A549 (cell line): ENCODE measurements around the gene CNOT11. TPM values are rescaled to one million over a fixed set of nuclear protein-coding genes. Genes with fewer than 3 reads are reported as not detected.
A peak's percentile ranks its signal among the peaks of the same experiment; 100 is the strongest.
"Not testable (repeated sequence)": the region's sequence is repeated elsewhere in the genome, so short reads cannot be mapped to it uniquely, and the experiment has no call there.

ENCODE experiments used
- ATAC-seq, 2 experiments: fragments of 200-7000 bp in 1 of 2; fragments of >200 bp in 1 of 2; cut with Nextera tagmentation in 1 of 2; cut with Tn5 transposase in 1 of 2; 3 replicates each; pipeline versions ENCODE4 v1.8.0 to v1.9.1; 2018 to 2020; ENCODE audit warnings: mild to moderate bottlenecking in 1 of 2, moderate library complexity in 1 of 2
- CTCF ChIA-PET: fragments of 300-600 bp; sonication (Branson Sonifier 250); formaldehyde crosslinking; extraction: SDS; loops from one replicate; lab custom pipeline; 2021; ENCODE audit warnings: antibody characterized with exemption, inconsistent platforms; lab: Yijun Ruan, JAX
- POLR2A ChIA-PET: fragments of 350-600 bp; formaldehyde crosslinking; extraction: SDS; loops from one replicate; lab custom pipeline; 2021; ENCODE audit warnings: antibody characterized with exemption, inconsistent platforms; lab: Yijun Ruan, JAX
- DNase-seq, 2 experiments: peaks; one replicate each; pipeline versions ENCODE4 v3.0.0 to v3.0.0-alpha.2; 2011 to 2016; ENCODE audit warnings: low read depth in 1 of 2, low spot score in 1 of 2
- FAIRE-seq: peaks from 2 replicates; lab custom pipeline; 2011; peaks lifted over from hg19 to GRCh38; lab: Jason Lieb, UNC
- H3K27ac ChIP-seq, 2 experiments: fragments of >200 bp; sonication (Bioruptor Twin); formaldehyde crosslinking; 3 replicates each; pipeline ENCODE4 v1.5.1; 2016 to 2017
- H3K4me1 ChIP-seq: fragments of >200 bp; sonication (Bioruptor Twin); formaldehyde crosslinking; 3 replicates; pipeline ENCODE4 v1.6.1; 2016
- H3K4me2 ChIP-seq: fragments of >200 bp; sonication (Bioruptor Twin); formaldehyde crosslinking; 3 replicates; pipeline ENCODE4 v1.6.1; 2016
- H3K4me3 ChIP-seq: fragments of >200 bp; sonication (Bioruptor Twin); formaldehyde crosslinking; 3 replicates; pipeline ENCODE4 v1.5.1; 2016
- H3K9me3 ChIP-seq: fragments of >200 bp; sonication (Bioruptor Twin); formaldehyde crosslinking; 3 replicates; pipeline ENCODE4 v1.6.1; 2016
- FOSB ChIP-seq: fragments of 250-450 bp; sonication (Bioruptor Pico); IDR thresholded peaks from 2 replicates; pipeline ENCODE4 v1.5.0; 2020; ENCODE audit warnings: mild to moderate bottlenecking, moderate library complexity
- FOSL2 ChIP-seq, 2 experiments: fragments of 450-650 bp in 1 of 2; fragments of >200 bp in 1 of 2; sonication (Bioruptor Twin) in 1 of 2; formaldehyde crosslinking; IDR thresholded peaks; 2 replicates each; pipeline versions ENCODE4 v1.5.0 to v1.6.1; 2016 to 2020; ENCODE audit warnings: mild to moderate bottlenecking in 1 of 2, moderate library complexity in 1 of 2
- JUN ChIP-seq, 2 experiments: fragments of >200 bp; sonication (Bioruptor Twin); formaldehyde crosslinking; IDR thresholded peaks; 2 replicates in 1 of 2; 3 replicates in 1 of 2; pipeline ENCODE4 v1.6.1; 2016 to 2017
- NFE2L2 ChIP-seq: fragments of 150-350 bp; conservative IDR thresholded peaks from 2 replicates; pipeline ENCODE4 v1.6.1; 2014; ENCODE audit warnings: low read length
- NPAS2 ChIP-seq: fragments of 250-450 bp; sonication (Bioruptor Pico); IDR thresholded peaks from 2 replicates; pipeline ENCODE4 v1.8.0; 2022; ENCODE audit warnings: mild to moderate bottlenecking, moderate library complexity, borderline replicate concordance
- NR3C1 ChIP-seq: fragments of >200 bp; sonication (Bioruptor Twin); formaldehyde crosslinking; IDR thresholded peaks from 3 replicates; pipeline ENCODE4 v1.6.1; 2017
- TFCP2L1 ChIP-seq: fragments of 250-450 bp; sonication (Bioruptor Pico); IDR thresholded peaks from 2 replicates; pipeline ENCODE4 v1.5.0; 2021; ENCODE audit warnings: mild to moderate bottlenecking
- WGBS: methylation state at CpG from one replicate; pipeline ENCODE4 v1.1.6; 2017; ENCODE audit errors: missing lambda C conversion rate; 5-methylcytosine and 5-hydroxymethylcytosine counted together
- polyA plus RNA-seq, 4 experiments: library from polyadenylated mRNA; depleted of rRNA in 3 of 4; stranded (reverse); fragments of >200 nt; fragmentation: RNase III in 1 of 4; extraction: RNeasy Plus Mini Kit Qiagen cat#74134 plus additional on column Dnase treatment in 1 of 4; gene quantifications; 2 replicates in 3 of 4; 3 replicates in 1 of 4; pipeline ENCODE4 v1.2.3, GENCODE V29; 2011 to 2017
- TF ChIP-seq, protein P1 (sequence below): IDR thresholded peaks from 2 replicates; pipeline ENCODE4 v1.6.1; 2012

Gene CNOT11
- polyA plus RNA-seq, 2 of the 4 experiments (the other 2 are of a cell fraction): 35.8 to 76.7 TPM

DNA sequence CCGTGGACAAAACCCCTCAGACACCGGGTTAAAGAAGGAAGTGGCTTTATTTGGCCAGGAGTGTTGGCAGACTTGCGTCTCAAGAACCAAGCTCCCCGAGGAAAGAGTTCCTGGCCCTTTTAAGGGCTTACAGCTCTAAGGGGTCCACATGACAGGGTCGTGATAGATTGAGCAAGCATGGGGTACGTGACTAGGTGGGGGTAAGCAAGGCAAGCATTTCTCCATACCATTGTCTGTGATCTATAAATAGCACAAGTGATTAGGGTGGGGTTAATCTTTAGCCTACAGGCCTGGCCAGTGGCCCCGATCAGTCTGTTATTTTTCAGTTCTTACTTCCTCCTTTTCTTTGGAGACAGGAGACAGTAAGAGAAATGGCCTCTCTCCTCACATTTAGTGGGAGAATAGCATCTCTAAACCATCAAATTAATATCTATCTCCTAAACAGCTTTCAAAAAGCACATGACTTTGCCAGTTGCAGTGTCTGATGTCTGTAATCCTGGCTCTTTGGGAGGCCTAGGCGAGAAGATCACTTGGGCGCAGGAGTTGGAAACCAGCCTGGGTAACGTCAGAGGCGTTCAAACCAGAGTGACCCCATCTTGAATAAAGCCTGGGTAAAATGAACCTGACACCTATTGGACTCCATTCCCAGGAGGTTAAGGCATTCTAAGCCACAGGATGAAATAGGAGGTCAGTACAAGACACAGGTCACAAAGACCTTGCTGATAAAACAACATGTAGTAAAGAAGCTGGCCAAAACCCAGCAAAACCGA lies 18.3 kb upstream of the CNOT11 start:
- CTCF ChIA-PET: interaction anchor here (0.8 to 2.6 kb wide), 4 partner anchors 9 to 28 kb away, joined by 3 to 7 read pairs (median 3); no protein-coding TSS in a partner anchor
- Histone ChIP-seq H3K4me1 (peaks cover 19% of the 10 kb centered on the region), H3K4me3 (no peak overlapping the region), H3K9me3 (0 out of 3 replicates have a peak, but pooled peaks cover 2% of the 10 kb centered on the region), H3K4me2 (peak overlapping the region; percentile 37; the same call in 1 of the 3 replicates)
- no peak for DNase-seq
- POLR2A ChIA-PET: no interaction called here
- FAIRE-seq: no peak
- TF ChIP-seq TFCP2L1: no peak
- TF ChIP-seq, all 56 proteins: peak for 0
- peak overlapping the region; percentile 41 to 60; a peak in 3 of 6 replicates for H3K27ac ChIP-seq
- no peak for ATAC-seq
- WGBS: 63% methylated on average over 12 of the region's 12 CpGs

DNA sequence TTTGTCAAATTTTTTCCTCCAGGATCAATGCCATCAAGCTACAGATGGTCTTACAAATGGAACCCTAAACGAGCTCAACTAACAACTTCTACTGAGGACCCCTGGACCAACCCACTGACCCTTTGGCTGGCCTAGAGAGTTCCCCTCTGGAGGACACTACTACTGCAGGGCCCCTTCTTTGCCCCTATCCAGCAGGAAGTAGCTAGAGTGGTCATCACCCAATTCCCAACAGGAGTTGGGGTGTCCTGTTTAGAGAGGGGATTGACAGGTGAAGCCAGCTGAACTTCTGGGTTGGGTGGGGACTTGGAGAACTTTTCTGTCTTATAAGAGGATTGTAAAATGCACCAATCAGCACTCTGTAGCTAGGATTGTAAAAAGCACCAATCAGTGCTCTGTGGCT lies 16.7 kb upstream of the CNOT11 start:
- CTCF ChIA-PET: interaction anchor here (1.1 to 2.5 kb wide), 4 partner anchors 9 to 19 kb away, joined by 3 to 6 read pairs (median 4); no protein-coding TSS in a partner anchor
- DNase-seq, H3K4me3 ChIP-seq, H3K4me2 ChIP-seq, ATAC-seq, FAIRE-seq, H3K27ac ChIP-seq, H3K9me3 ChIP-seq, POLR2A ChIA-PET: not testable (repeated sequence)
- 67% methylated on average over 1 of the region's 1 CpG for WGBS
- H3K4me1 ChIP-seq: peaks cover 29% of the 10 kb centered on the region

DNA sequence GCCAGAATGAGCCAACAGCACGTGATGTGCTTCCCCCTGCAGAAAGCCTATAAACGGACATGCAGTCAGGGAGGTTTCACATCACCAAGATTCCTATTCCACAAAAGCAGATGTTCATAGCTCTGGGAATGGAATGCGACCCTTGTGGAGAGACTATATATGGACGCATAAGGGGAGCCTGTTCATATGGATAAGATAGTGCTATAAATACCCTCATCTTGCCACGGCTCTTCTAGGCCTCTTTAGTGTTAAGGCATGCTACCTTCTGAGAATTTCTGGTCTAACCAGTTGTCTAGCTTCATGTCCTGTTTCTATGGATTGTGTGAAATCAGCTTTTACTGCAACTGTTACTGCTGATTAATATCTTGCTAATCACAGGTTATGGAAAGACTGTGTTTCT lies 14.7 kb upstream of the CNOT11 start:
- H3K4me3 ChIP-seq, H3K27ac ChIP-seq, DNase-seq, H3K4me2 ChIP-seq, POLR2A ChIA-PET, FAIRE-seq, ATAC-seq, H3K9me3 ChIP-seq: not testable (repeated sequence)
- WGBS: 89% methylated on average over 5 of the region's 5 CpGs
- CTCF ChIA-PET: interaction anchor here (0.6 to 2.5 kb wide), 4 partner anchors 19 to 218 kb away, joined by 3 to 5 read pairs (median 4); no protein-coding TSS in a partner anchor
- peaks cover 29% of the 10 kb centered on the region for H3K4me1 ChIP-seq

DNA sequence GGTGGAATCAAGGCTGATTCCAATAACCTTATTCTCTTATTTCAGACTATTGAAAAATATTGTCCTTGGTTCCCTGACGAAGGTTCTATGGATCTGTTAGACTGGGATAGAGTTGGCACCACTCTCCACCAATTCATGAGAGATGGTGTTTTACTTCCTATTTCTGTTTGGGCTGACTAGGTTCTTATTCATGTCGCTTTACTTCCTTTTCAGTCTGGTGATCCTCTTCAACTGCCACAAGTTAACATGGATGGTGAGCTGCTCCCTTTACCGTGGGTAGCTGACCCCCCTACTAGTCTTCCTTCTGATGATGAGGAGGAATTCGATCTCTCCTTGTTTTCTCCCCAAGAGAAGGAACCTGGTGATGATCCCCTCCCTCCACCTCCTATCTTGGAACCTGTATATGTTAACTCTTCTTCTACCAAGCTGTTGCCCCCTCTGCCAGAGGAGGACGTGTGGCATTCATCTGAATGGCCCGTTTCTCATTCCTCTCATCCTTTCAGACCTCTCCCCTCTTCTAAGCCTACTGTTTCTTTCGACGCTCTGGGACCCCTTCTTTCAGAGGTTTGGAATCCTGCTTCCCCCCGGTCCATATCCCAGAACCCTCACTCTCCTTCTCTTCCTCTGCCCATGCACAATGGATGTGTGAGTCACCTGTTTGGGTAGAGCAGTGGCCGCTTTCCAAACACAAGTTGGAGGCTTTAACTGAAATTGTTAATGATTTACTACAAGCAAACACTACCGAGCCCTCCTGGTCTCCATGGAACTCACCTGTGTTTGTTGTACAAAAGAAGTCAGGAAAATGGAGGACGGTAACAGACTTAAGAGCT lies 13.5 kb upstream of the CNOT11 start:
- 18% methylated on average over 12 of the region's 12 CpGs for WGBS
- H3K4me1 ChIP-seq: peaks cover 24% of the 10 kb centered on the region
- peak; percentile 68 to 90 for DNase-seq
- POLR2A ChIA-PET: interaction anchor here (2.8 kb wide), 1 partner anchor 13 kb away, joined by 8 read pairs; the partner anchor contains the start of gene CNOT11
- no peak for TF ChIP-seq FOSB (CRISPR knock-in tag)
- TF ChIP-seq FOSL2 (IDR thresholded peaks at IDR 0.05): no peak
- peak; percentile 81 for TF ChIP-seq FOSL2 (CRISPR knock-in tag; IDR thresholded peaks at IDR 0.05)
- TF ChIP-seq NR3C1: no peak
- TF ChIP-seq NFE2L2: no peak
- 0 out of 5 replicates have a peak, but pooled peaks of 1 of the 2 experiments have one; percentile 19 for TF ChIP-seq JUN (IDR thresholded peaks at IDR 0.05)
- TF ChIP-seq, protein P1, sequence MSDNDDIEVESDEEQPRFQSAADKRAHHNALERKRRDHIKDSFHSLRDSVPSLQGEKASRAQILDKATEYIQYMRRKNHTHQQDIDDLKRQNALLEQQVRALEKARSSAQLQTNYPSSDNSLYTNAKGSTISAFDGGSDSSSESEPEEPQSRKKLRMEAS: peak; percentile 26; the same call in 1 of the 2 replicates
- no peak for TF ChIP-seq NPAS2 (CRISPR knock-in tag)
- TF ChIP-seq, all 56 proteins: peak for 3
- FAIRE-seq (no peak), ATAC-seq (peak; percentile 85 to 90)
- CTCF ChIA-PET: interaction anchor here (0.6 to 2.6 kb wide), 4 partner anchors 12 to 151 kb away, joined by 3 to 30 read pairs (median 4); partner anchors contain the start of gene CNOT11
- 0 out of 3 replicates have a peak, but pooled peaks cover 2% of the 10 kb centered on the region for H3K9me3 ChIP-seq
- peak overlapping the region; percentile 27 for H3K4me3 ChIP-seq
- peak overlapping the region; percentile 71 to 83 for H3K27ac ChIP-seq
- H3K4me2 ChIP-seq: peak overlapping the region; percentile 81

DNA sequence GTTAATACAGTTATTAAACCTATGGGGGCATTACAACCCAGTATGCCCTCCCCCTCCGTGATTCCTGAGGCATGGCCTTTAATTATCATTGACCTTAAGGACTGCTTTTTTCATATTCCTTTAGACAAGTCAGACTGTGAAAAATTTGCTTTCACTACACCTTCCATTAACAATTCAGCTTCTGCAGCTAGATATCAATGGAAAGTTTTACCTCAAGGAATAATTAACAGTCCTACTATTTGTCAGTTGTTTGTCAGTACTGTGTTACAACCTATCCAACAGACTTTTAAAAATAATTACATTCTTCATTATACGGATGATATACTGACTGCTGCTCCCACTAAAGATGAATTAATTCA lies 12.9 kb upstream of the CNOT11 start:
- ATAC-seq, DNase-seq, FAIRE-seq, H3K9me3 ChIP-seq: not testable (repeated sequence)
- CTCF ChIA-PET: interaction anchor here (0.6 to 2.6 kb wide), 9 partner anchors 9 to 204 kb away, joined by 3 to 30 read pairs (median 3); partner anchors contain the start of gene CNOT11
- TF ChIP-seq, protein P1: peak; percentile 4; the same call in 1 of the 2 replicates
- H3K4me1 ChIP-seq: peaks cover 18% of the 10 kb centered on the region
- peak overlapping the region; percentile 81 for H3K4me2 ChIP-seq
- H3K4me3 ChIP-seq: peak overlapping the region; percentile 27
- peak overlapping the region; percentile 61 to 83 for H3K27ac ChIP-seq
- WGBS: 10% methylated on average over 2 of the region's 2 CpGs
- POLR2A ChIA-PET: interaction anchor here (2.8 kb wide), 1 partner anchor 13 kb away, joined by 8 read pairs; the partner anchor contains the start of gene CNOT11
